IMR-90 (cell line): ENCODE measurements around the gene TJP1. TPM values are rescaled to one million over a fixed set of nuclear protein-coding genes. Genes with fewer than 3 reads are reported as not detected.

Source experiments
- ATAC-seq: fragments of 200-7000 bp; cut with Tn5 transposase; 2 replicates; pipeline ENCODE4 v1.9.1; 2020; ENCODE audit warnings: low read depth, mild to moderate bottlenecking, moderate library complexity
- BruUV-seq: library from RNA; stranded (reverse); fragments of 400-500 nt; replicated peaks from 2 replicates; lab custom pipeline; 2021; lab: Mats Ljungman, UMichigan
- CTCF ChIA-PET: fragments of 300-600 bp; formaldehyde crosslinking; extraction: SDS; loops from one replicate; lab custom pipeline; 2021; ENCODE audit warnings: antibody characterized with exemption; lab: Yijun Ruan, JAX
- POLR2A ChIA-PET: fragments of 300-600 bp; sonication (Branson Sonifier 250); formaldehyde crosslinking; loops from one replicate; lab custom pipeline; 2022; ENCODE audit warnings: antibody characterized with exemption; ENCODE audit not compliant: unreplicated experiment; lab: Charles Lee
- DNase-seq: peaks from one replicate; pipeline ENCODE4 v3.0.0; 2013
- H2AFZ ChIP-seq: replicated peaks from 2 replicates; pipeline ENCODE3; 2013; ENCODE audit warnings: low read length, mild to moderate bottlenecking; ENCODE audit not compliant: poor library complexity
- H2AK5ac ChIP-seq: 2 replicates; pipeline ENCODE4 v1.6.1; 2013; ENCODE audit warnings: low read depth, low read length, inconsistent platforms
- H2AK9ac ChIP-seq: replicated peaks from 2 replicates; pipeline ENCODE3; 2013; ENCODE audit warnings: mild to moderate bottlenecking, low read depth, low read length, moderate library complexity; ENCODE audit not compliant: poor library complexity
- H2BK120ac ChIP-seq: 2 replicates; pipeline ENCODE4 v1.6.1; 2013; ENCODE audit warnings: low read depth, low read length, inconsistent platforms
- H2BK15ac ChIP-seq: 3 replicates; pipeline ENCODE4 v1.6.1; 2013; ENCODE audit warnings: low read depth, low read length, inconsistent platforms
- H2BK20ac ChIP-seq: 2 replicates; pipeline ENCODE4 v1.6.1; 2013; ENCODE audit warnings: low read depth, mild to moderate bottlenecking, inconsistent platforms, low read length, moderate library complexity
- H2BK5ac ChIP-seq: 2 replicates; pipeline ENCODE4 v1.6.1; 2013; ENCODE audit warnings: mild to moderate bottlenecking, low read depth, low read length, inconsistent platforms; ENCODE audit not compliant: poor library complexity, severe bottlenecking
- H3K14ac ChIP-seq: replicated peaks from 2 replicates; pipeline ENCODE4 v1.6.1; 2013; ENCODE audit warnings: low read depth, low read length, inconsistent platforms
- H3K18ac ChIP-seq: 2 replicates; pipeline ENCODE4 v1.6.1; 2013; ENCODE audit warnings: low read depth, low read length, control low read depth
- H3K23ac ChIP-seq: 2 replicates; pipeline ENCODE4 v1.6.1; 2013; ENCODE audit warnings: low read depth, low read length, inconsistent platforms
- H3K27ac ChIP-seq: 2 replicates; pipeline ENCODE4 v1.5.1; 2013; ENCODE audit warnings: mild to moderate bottlenecking, control low read depth, low read length; ENCODE audit not compliant: insufficient read depth
- H3K27me3 ChIP-seq: 2 replicates; pipeline ENCODE4 v1.6.1; 2013; ENCODE audit warnings: low read length; ENCODE audit not compliant: control insufficient read depth, insufficient read depth
- H3K36me3 ChIP-seq: 2 replicates; pipeline ENCODE4 v1.6.1; 2013; ENCODE audit warnings: low read length, mixed read lengths; ENCODE audit not compliant: control insufficient read depth, insufficient read depth
- H3K4ac ChIP-seq: 2 replicates; pipeline ENCODE4 v1.6.1; 2013; ENCODE audit warnings: low read depth, low read length, inconsistent platforms
- H3K4me1 ChIP-seq: 2 replicates; pipeline ENCODE4 v1.6.1; 2013; ENCODE audit warnings: low read length, mixed read lengths; ENCODE audit not compliant: control insufficient read depth, insufficient read depth
- H3K4me2 ChIP-seq: 2 replicates; pipeline ENCODE4 v1.6.1; 2013; ENCODE audit warnings: low read depth, mild to moderate bottlenecking, control low read depth, low read length, moderate library complexity
- H3K4me3 ChIP-seq: 2 replicates; pipeline ENCODE4 v1.5.1; 2013; ENCODE audit warnings: low read depth, mild to moderate bottlenecking, control low read depth, low read length, moderate library complexity; ENCODE audit not compliant: insufficient read depth
- H3K56ac ChIP-seq: 2 replicates; pipeline ENCODE4 v1.6.1; 2013; ENCODE audit warnings: low read length, inconsistent platforms; ENCODE audit not compliant: insufficient read depth; ENCODE audit errors: extremely low read depth
- H3K79me1 ChIP-seq, 2 experiments: 2 replicates each; pipeline ENCODE4 v1.6.1; 2013; ENCODE audit warnings: low read length in 2 of 2, inconsistent platforms in 1 of 2, low read depth in 1 of 2
- H3K9ac ChIP-seq: 2 replicates; pipeline ENCODE4 v1.6.1; 2013; ENCODE audit warnings: low read depth, low read length, control low read depth
- H3K9me1 ChIP-seq: 2 replicates; pipeline ENCODE4 v1.6.1; 2013; ENCODE audit warnings: low read length, inconsistent platforms; ENCODE audit not compliant: insufficient read depth
- H3K9me3 ChIP-seq: 2 replicates; pipeline ENCODE4 v1.6.1; 2013; ENCODE audit warnings: low read length; ENCODE audit not compliant: control insufficient read depth, insufficient read depth
- H4K20me1 ChIP-seq: 2 replicates; pipeline ENCODE4 v1.6.1; 2013; ENCODE audit warnings: low read length, inconsistent platforms; ENCODE audit not compliant: insufficient read depth
- H4K5ac ChIP-seq: 2 replicates; pipeline ENCODE4 v1.6.1; 2013; ENCODE audit warnings: mild to moderate bottlenecking, low read depth, low read length, control low read depth
- H4K8ac ChIP-seq, 2 experiments: 2 replicates each; pipeline ENCODE4 v1.6.1; 2013; ENCODE audit warnings: low read depth in 2 of 2, low read length in 2 of 2, control low read depth in 1 of 2, inconsistent platforms in 1 of 2
- H4K91ac ChIP-seq: 2 replicates; pipeline ENCODE4 v1.6.1; 2013; ENCODE audit warnings: low read depth, low read length, inconsistent platforms; ENCODE audit not compliant: insufficient read depth
- CEBPB ChIP-seq: IDR thresholded peaks from 2 replicates; pipeline ENCODE4 v1.6.1; 2012; ENCODE audit warnings: low read depth, low read length, improper control_type of control experiment
- FOS ChIP-seq: fragments of 150-350 bp; IDR thresholded peaks from 2 replicates; pipeline ENCODE4 v1.6.1; 2016; ENCODE audit warnings: low read depth, low read length
- SMC3 ChIP-seq: fragments of 150-350 bp; IDR thresholded peaks from 2 replicates; pipeline ENCODE4 v1.6.1; 2016; ENCODE audit warnings: low read depth, mild to moderate bottlenecking, antibody characterized with exemption, low read length, moderate library complexity
- WGBS, 2 experiments: methylation state at CpG; one replicate each; pipeline versions ENCODE4 v1.1.5 to v1.1.7; 2013; ENCODE audit warnings: missing lambda C conversion rate in 2 of 2; ENCODE audit not compliant: insufficient read length in 1 of 2; ENCODE audit errors: extremely low coverage in 2 of 2; 5-methylcytosine and 5-hydroxymethylcytosine counted together
- dilution Hi-C: fragments of 300-500 bp; cut with HindIII; formaldehyde crosslinking; loops from one replicate; pipeline ENCODE4 v1.14.3; 2018; ENCODE audit warnings: low sequenced_read_pairs; ENCODE audit not compliant: unreplicated experiment
- in situ Hi-C: fragments of 300-500 bp; cut with MboI; formaldehyde crosslinking; loops from 3 replicates; pipeline ENCODE4 v1.14.3; 2019; ENCODE audit warnings: low sequenced_read_pairs, inconsistent platforms, mixed read lengths
- intact Hi-C: fragments of 100-400 bp; cut with micrococcal nuclease; formaldehyde crosslinking; loops from 2 replicates; pipeline ENCODE4 v1.10.0; 2022
- polyA plus RNA-seq, 3 experiments: library from polyadenylated mRNA; depleted of rRNA; stranded (reverse); fragments of >200 nt; gene quantifications; 2 replicates each; pipeline ENCODE4 v1.2.3, GENCODE V29; 2012; ENCODE audit warnings: low replicate concordance in 1 of 3
- total RNA-seq: library from RNA; depleted of rRNA; stranded (reverse); fragments of >200 nt; gene quantifications from 2 replicates; pipeline ENCODE4 v1.2.3, GENCODE V29; 2012
- TF ChIP-seq, protein P1 (sequence below): fragments of 150-350 bp; IDR thresholded peaks from 2 replicates; pipeline ENCODE4 v1.6.1; 2016; ENCODE audit warnings: low read depth, mild to moderate bottlenecking, low read length, moderate library complexity, borderline replicate concordance

The TJP1 gene
- total and polyA plus RNA-seq, 2 of the 4 experiments (the other 2 are of a cell fraction): 42.2 to 43.4 TPM

DNA sequence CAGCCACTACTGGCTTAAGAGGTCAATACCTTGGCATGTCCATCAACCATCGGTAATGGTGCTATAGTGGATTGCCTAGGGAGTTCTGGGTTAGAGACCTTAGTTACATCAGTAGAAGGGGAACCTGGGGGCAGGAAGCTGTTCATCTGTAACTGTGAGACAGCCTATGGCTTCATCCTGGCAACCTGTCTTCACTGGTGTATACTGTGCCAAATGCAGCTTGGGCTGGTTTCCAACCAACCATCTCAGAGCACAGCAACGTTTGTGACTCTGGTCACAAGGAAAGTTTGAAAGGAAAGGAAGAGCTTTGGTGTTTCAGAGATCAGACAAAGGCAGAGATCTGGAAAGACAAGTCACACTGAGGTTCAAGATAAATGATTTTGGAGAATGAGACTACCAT, 93.8 kb downstream of the TJP1 start:
- POLR2A ChIA-PET: no interaction called here
- in situ Hi-C loops: no loop called here
- CTCF ChIA-PET: no interaction called here

More for the DNA sequence above, 93.8 kb downstream of the TJP1 start:
- Histone ChIP-seq H2AK9ac (no peak overlapping the region), H3K4me1 (no peaks in the 10 kb centered on the region), H2BK120ac (no peak overlapping the region), H3K23ac (no peak overlapping the region), H2BK20ac (no peak overlapping the region), H3K9ac (no peak overlapping the region), H2AK5ac (no peak overlapping the region), H3K4me2 (no peak overlapping the region), H3K27ac (no peak overlapping the region), H3K9me1 (peaks cover 4% of the 10 kb centered on the region; the same call in 1 of the 2 replicates), H2BK15ac (no peak overlapping the region), H2AFZ (no peak overlapping the region), H4K91ac (no peak overlapping the region), H3K9me3 (no peaks in the 10 kb centered on the region), H3K18ac (no peak overlapping the region), H4K5ac (no peak overlapping the region), H4K8ac (no peak overlapping the region), H3K56ac (no peak overlapping the region), H3K36me3 (peaks cover 49% of the 10 kb centered on the region), H2BK5ac (no peak overlapping the region), H3K4ac (no peak overlapping the region), H3K79me1 (peaks cover 10 to 16% of the 10 kb centered on the region in 2 experiments), H4K20me1 (no peaks in the 10 kb centered on the region), H3K27me3 (no peaks in the 10 kb centered on the region), H3K14ac (no peak overlapping the region), H3K4me3 (no peak overlapping the region)
- BruUV-seq: no TSS peak
- ATAC-seq: no peak
- no peak for DNase-seq
- no CpG with 5 or more reads among the region's 2 CpGs for WGBS, 2 experiments
- dilution Hi-C loops: no loop called here
- intact Hi-C loops: no loop called here
- TF ChIP-seq FOS: no peak
- TF ChIP-seq CEBPB: no peak
- TF ChIP-seq SMC3: no peak
- TF ChIP-seq, protein P1, sequence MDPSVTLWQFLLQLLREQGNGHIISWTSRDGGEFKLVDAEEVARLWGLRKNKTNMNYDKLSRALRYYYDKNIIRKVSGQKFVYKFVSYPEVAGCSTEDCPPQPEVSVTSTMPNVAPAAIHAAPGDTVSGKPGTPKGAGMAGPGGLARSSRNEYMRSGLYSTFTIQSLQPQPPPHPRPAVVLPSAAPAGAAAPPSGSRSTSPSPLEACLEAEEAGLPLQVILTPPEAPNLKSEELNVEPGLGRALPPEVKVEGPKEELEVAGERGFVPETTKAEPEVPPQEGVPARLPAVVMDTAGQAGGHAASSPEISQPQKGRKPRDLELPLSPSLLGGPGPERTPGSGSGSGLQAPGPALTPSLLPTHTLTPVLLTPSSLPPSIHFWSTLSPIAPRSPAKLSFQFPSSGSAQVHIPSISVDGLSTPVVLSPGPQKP: no peak
